ENCODE results near the gene STATH.

DNA sequence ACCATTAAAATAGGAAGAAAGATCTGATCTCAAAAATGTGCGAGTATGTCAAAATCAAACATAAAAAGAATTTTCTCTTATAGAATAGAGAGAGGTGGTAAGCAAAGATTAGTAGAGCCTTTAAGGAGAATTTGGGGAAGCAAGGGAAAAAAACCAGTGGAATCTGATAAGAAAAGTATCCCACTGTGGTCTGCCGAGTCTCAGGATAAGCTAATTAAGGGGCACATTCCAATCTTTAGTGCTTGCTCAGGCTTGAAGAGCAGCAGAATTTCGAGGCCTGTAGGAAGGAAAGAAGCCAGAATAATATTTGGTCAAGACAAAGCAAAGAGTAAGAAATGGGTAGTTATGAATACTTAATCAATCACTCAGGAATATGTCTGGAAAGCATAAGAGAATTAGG is 13.0 kb downstream of the STATH start:
- TF ChIP-seq, protein P1, sequence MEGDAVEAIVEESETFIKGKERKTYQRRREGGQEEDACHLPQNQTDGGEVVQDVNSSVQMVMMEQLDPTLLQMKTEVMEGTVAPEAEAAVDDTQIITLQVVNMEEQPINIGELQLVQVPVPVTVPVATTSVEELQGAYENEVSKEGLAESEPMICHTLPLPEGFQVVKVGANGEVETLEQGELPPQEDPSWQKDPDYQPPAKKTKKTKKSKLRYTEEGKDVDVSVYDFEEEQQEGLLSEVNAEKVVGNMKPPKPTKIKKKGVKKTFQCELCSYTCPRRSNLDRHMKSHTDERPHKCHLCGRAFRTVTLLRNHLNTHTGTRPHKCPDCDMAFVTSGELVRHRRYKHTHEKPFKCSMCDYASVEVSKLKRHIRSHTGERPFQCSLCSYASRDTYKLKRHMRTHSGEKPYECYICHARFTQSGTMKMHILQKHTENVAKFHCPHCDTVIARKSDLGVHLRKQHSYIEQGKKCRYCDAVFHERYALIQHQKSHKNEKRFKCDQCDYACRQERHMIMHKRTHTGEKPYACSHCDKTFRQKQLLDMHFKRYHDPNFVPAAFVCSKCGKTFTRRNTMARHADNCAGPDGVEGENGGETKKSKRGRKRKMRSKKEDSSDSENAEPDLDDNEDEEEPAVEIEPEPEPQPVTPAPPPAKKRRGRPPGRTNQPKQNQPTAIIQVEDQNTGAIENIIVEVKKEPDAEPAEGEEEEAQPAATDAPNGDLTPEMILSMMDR (conservative IDR thresholded peaks at IDR 0.05): no peak
- TF ChIP-seq ZFX (IDR thresholded peaks at IDR 0.05): no peak

All from C4-2B (cell line).